ENCODE results near the gene GHRHR.

DNA sequence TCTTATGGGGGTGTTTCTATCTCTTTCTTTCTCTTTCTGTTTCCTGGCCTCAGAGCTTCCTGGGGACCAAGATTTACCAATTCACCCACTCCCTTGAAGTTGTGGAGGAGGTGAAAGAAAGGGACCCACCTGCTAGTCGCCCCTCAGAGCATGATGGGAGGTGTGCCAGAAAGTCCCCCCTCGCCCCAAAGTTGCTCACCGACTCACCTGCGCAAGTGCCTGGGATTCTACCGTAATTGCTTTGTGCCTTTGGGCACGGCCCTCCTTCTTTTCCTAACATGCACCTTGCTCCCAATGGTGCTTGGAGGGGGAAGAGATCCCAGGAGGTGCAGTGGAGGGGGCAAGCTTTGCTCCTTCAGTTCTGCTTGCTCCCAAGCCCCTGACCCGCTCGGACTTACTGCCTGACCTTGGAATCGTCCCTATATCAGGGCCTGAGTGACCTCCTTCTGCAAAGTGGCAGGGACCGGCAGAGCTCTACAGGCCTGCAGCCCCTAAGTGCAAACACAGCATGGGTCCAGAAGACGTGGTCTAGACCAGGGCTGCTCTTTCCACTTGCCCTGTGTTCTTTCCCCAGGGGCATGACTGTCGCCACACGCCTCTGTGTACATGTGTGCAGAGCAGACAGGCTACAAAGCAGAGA is 39.9 kb upstream of the GHRHR start:
- TF ChIP-seq, protein P1, sequence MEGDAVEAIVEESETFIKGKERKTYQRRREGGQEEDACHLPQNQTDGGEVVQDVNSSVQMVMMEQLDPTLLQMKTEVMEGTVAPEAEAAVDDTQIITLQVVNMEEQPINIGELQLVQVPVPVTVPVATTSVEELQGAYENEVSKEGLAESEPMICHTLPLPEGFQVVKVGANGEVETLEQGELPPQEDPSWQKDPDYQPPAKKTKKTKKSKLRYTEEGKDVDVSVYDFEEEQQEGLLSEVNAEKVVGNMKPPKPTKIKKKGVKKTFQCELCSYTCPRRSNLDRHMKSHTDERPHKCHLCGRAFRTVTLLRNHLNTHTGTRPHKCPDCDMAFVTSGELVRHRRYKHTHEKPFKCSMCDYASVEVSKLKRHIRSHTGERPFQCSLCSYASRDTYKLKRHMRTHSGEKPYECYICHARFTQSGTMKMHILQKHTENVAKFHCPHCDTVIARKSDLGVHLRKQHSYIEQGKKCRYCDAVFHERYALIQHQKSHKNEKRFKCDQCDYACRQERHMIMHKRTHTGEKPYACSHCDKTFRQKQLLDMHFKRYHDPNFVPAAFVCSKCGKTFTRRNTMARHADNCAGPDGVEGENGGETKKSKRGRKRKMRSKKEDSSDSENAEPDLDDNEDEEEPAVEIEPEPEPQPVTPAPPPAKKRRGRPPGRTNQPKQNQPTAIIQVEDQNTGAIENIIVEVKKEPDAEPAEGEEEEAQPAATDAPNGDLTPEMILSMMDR (IDR thresholded peaks at IDR 0.05): no peak
- TF ChIP-seq EP300 (IDR thresholded peaks at IDR 0.05): no peak
- TF ChIP-seq POLR2A (IDR thresholded peaks at IDR 0.05): no peak
- no peak for TF ChIP-seq POLR2AphosphoS5 (IDR thresholded peaks at IDR 0.05)
